Cerebellar cortex (tissue), 1 donor: Measurements from ENCODE around the gene ZNF724.

ENCODE experiments used
- DNase-seq: peaks from one replicate; pipeline ENCODE4 v3.0.0-alpha.2; 2015; ENCODE audit warnings: low spot score

The ZNF724 gene

GRCh38 chr19:23241419-23241818 lies 8.8 kb downstream of the ZNF724 start:
- DNase-seq: no peak

GRCh38 chr19:23222998-23223652 lies 27.1 kb downstream of the ZNF724 start:
- DNase-seq: no peak

DNA sequence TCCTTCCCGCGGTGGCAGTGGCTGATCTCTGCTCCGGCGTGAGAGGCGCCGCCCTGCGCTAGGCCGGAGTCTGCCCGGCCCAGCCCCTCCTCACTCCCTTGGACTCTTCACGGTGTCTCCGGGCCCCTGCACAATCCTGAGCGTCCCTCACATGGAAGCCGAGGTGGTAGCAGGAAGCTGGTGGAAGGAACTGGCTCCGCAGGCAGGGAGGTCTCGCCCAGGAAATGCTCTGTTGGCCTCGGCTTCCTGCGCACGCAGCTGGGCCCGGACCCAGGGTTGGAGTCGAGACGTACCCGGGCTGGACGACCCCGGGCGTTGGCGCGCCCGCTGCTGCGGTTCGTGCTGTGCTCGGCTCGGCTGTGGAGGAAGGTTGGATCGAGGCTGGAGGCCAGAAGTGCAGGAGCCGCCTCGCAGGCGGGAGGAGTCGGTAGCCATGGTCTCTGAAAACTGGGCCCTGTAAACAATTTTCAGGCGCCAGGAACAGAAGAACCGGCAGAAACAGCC lies 46.3 kb downstream of the ZNF724 start:
- DNase-seq: no peak

DNA sequence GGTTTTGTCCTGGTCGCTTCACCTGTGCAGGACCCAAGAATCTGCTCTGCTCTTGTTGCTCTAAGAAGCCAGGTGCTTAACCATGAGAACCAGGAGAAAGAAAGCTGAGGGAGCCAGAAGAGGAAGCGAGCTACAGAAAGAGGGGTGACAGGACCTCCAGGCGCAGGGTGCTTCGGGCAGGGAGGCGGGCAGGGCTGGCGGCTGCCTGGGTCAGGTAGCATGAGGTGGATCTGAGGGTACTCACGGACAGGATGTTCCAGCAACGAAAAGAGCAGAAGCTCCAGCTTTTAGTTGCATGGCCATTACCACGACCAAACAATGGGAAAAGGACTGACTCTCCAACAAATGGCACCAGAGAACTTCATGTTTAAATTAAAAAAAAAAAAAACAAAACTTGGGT lies 59.9 kb downstream of the ZNF724 start:
- DNase-seq: no peak

GRCh38 chr19:23183251-23183650 lies 66.9 kb downstream of the ZNF724 start:
- no peak for DNase-seq
